ENCODE results near the gene TAGLN3.

GRCh38 chr3:112009670-112010069 is 10.9 kb downstream of the TAGLN3 start:
- TF ChIP-seq CTCF (IDR thresholded peaks at IDR 0.05) (no peak), POLR2A (IDR thresholded peaks at IDR 0.05) (no peak)
